Astrocyte (in vitro differentiated cells and primary cell): ENCODE results near the gene SLC9A4.

ENCODE experiments used
- EZH2 ChIP-seq: IDR thresholded peaks from 2 replicates; pipeline ENCODE4 v1.6.1; 2012; ENCODE audit warnings: mild to moderate bottlenecking, low read length, inconsistent platforms; ENCODE audit not compliant: insufficient read depth
- TF ChIP-seq, protein P1 (sequence below): IDR thresholded peaks from 2 replicates; pipeline ENCODE4 v1.5.1; 2011; ENCODE audit warnings: low read depth, mild to moderate bottlenecking, inconsistent platforms, low read length, moderate library complexity; ENCODE audit not compliant: insufficient read depth

DNA sequence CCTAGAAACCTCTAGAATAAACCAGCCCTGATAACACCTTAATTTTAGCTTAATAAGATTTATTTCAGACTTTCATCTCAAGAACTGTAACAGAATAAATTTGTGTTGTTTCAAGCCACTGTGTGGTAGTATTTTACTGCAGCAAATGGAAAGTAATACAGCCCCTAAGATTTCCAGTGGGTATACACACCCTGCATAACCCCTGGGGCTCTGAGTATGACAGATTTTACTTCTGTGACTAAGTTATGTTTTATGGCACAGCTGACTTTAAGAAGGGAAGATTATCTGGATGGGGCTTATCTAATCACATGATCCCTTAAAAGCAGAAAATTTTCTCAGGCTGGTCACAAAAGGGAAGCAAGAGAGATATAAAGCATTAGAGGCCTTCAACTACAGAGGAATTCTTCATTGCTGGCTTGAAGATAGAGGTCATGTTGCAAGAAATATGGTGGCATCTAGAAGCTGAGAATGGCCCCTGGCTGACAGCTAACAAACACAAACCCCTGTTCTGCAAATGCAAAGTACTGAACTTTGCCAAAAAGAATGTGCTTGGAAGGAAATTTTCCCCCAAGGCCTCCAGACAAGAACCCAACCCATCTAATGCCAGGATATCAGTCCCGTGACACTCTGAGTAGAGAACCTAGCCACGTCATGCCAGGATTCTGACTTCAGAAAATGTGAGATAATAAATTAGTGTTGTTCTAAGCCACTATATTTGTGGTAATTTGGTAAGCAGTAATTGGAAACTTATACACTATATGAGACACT, 78.5 kb downstream of the SLC9A4 start:
- TF ChIP-seq, protein P1, sequence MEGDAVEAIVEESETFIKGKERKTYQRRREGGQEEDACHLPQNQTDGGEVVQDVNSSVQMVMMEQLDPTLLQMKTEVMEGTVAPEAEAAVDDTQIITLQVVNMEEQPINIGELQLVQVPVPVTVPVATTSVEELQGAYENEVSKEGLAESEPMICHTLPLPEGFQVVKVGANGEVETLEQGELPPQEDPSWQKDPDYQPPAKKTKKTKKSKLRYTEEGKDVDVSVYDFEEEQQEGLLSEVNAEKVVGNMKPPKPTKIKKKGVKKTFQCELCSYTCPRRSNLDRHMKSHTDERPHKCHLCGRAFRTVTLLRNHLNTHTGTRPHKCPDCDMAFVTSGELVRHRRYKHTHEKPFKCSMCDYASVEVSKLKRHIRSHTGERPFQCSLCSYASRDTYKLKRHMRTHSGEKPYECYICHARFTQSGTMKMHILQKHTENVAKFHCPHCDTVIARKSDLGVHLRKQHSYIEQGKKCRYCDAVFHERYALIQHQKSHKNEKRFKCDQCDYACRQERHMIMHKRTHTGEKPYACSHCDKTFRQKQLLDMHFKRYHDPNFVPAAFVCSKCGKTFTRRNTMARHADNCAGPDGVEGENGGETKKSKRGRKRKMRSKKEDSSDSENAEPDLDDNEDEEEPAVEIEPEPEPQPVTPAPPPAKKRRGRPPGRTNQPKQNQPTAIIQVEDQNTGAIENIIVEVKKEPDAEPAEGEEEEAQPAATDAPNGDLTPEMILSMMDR = no peak
- TF ChIP-seq EZH2 = no peak
